WTC11 (cell line): Measurements from ENCODE around the gene BAIAP2. TPM values are rescaled to one million over a fixed set of nuclear protein-coding genes. Genes with fewer than 3 reads are reported as not detected.

ENCODE experiments used
- ATAC-seq: fragments of 200-7000 bp; cut with Tn5 transposase; 2 replicates; pipeline ENCODE4 v1.10.0; 2021; ENCODE audit warnings: mild to moderate bottlenecking, moderate library complexity
- CTCF ChIA-PET: fragments of 300-600 bp; sonication (Branson Sonifier 250); formaldehyde crosslinking; loops from one replicate; lab custom pipeline; 2021; ENCODE audit warnings: antibody characterized with exemption; lab: Charles Lee
- POLR2A ChIA-PET: fragments of 350-600 bp; sonication (Branson Sonifier 250); formaldehyde crosslinking; loops from one replicate; lab custom pipeline; 2021; ENCODE audit warnings: antibody characterized with exemption; lab: Charles Lee
- DNase-seq: peaks from one replicate; pipeline ENCODE4 v3.0.0; 2021; ENCODE audit warnings: low spot score
- H3K27ac Mint-ChIP-seq: 2 replicates; pipeline ENCODE4 v1.8.0; 2021; ENCODE audit warnings: mixed read lengths
- H3K27me3 Mint-ChIP-seq: 2 replicates; pipeline ENCODE4 v1.8.0; 2021; ENCODE audit warnings: low read depth, mild to moderate bottlenecking, moderate library complexity, mixed read lengths
- H3K36me3 Mint-ChIP-seq: 2 replicates; pipeline ENCODE4 v1.8.0; 2021; ENCODE audit warnings: mixed read lengths
- H3K4me1 Mint-ChIP-seq: 2 replicates; pipeline ENCODE4 v1.8.0; 2022; ENCODE audit warnings: mixed read lengths
- H3K4me3 Mint-ChIP-seq: 2 replicates; pipeline ENCODE4 v1.8.0; 2021; ENCODE audit warnings: mild to moderate bottlenecking, moderate library complexity, mixed read lengths
- H3K9me3 Mint-ChIP-seq: 2 replicates; pipeline ENCODE4 v1.8.0; 2021; ENCODE audit warnings: mixed read lengths
- FOXJ3 ChIP-seq: sonication (generic); formaldehyde crosslinking; IDR thresholded peaks from 2 replicates; pipeline ENCODE4 v1.9.0; 2021; ENCODE audit warnings: missing genetic modification reagents, mild to moderate bottlenecking, borderline replicate concordance
- FOXP1 ChIP-seq: sonication (generic); formaldehyde crosslinking; IDR thresholded peaks from 2 replicates; pipeline ENCODE4 v1.8.0; 2022; ENCODE audit warnings: missing genetic modification reagents, mild to moderate bottlenecking, moderate library complexity, borderline replicate concordance
- GABPB1 ChIP-seq: sonication (generic); formaldehyde crosslinking; IDR thresholded peaks from 2 replicates; pipeline ENCODE4 v1.8.1; 2023; ENCODE audit warnings: mild to moderate bottlenecking, missing genetic modification reagents
- NFATC4 ChIP-seq: fragments of 250-450 bp; sonication (Bioruptor Pico); IDR thresholded peaks from 2 replicates; pipeline ENCODE4 v1.9.0; 2021; ENCODE audit warnings: mild to moderate bottlenecking
- NFE2L1 ChIP-seq: sonication (generic); formaldehyde crosslinking; IDR thresholded peaks from 2 replicates; pipeline ENCODE4 v1.8.1; 2023; ENCODE audit warnings: missing genetic modification reagents
- RORB ChIP-seq: fragments of 250-450 bp; sonication (Bioruptor Pico); IDR thresholded peaks from 2 replicates; pipeline ENCODE4 v1.9.0; 2021; ENCODE audit warnings: mild to moderate bottlenecking
- SP1 ChIP-seq: sonication (generic); formaldehyde crosslinking; conservative IDR thresholded peaks from 2 replicates; pipeline ENCODE4 v1.8.1; 2022; ENCODE audit warnings: missing genetic modification reagents
- TP53 ChIP-seq: sonication (generic); formaldehyde crosslinking; IDR thresholded peaks from 2 replicates; pipeline ENCODE4 v1.8.1; 2023; ENCODE audit warnings: mild to moderate bottlenecking, missing genetic modification reagents
- ZNF121 ChIP-seq: sonication (generic); formaldehyde crosslinking; IDR thresholded peaks from 2 replicates; pipeline ENCODE4 v1.8.0; 2023; ENCODE audit warnings: missing genetic modification reagents
- ZNF423 ChIP-seq: fragments of 250-450 bp; sonication (Bioruptor Pico); IDR thresholded peaks from 2 replicates; pipeline ENCODE4 v2.1.2; 2022; ENCODE audit warnings: mild to moderate bottlenecking, moderate library complexity
- total RNA-seq: library from RNA; stranded (reverse); gene quantifications from 3 replicates; pipeline ENCODE4 v1.2.3, GENCODE V29; 2021
- TF ChIP-seq, protein P1 (sequence below): fragments of 250-450 bp; sonication (Bioruptor Pico); IDR thresholded peaks from 2 replicates; pipeline ENCODE4 v1.9.0; 2021; ENCODE audit warnings: mild to moderate bottlenecking
- TF ChIP-seq, protein P2 (sequence below): sonication (generic); formaldehyde crosslinking; IDR thresholded peaks from 2 replicates; pipeline ENCODE4 v1.8.1; 2023; ENCODE audit warnings: mild to moderate bottlenecking, moderate library complexity, missing genetic modification reagents
- TF ChIP-seq, protein P3 (sequence below): sonication (generic); formaldehyde crosslinking; conservative IDR thresholded peaks from 2 replicates; pipeline ENCODE4 v1.8.1; 2023; ENCODE audit warnings: mild to moderate bottlenecking, low read depth, missing genetic modification reagents, moderate library complexity
- TF ChIP-seq, protein P4 (sequence below): fragments of 250-450 bp; sonication (Bioruptor Pico); IDR thresholded peaks from 2 replicates; pipeline ENCODE4 v1.9.0; 2021; ENCODE audit warnings: mild to moderate bottlenecking, borderline replicate concordance

Gene BAIAP2
- total RNA-seq, 1 experiment from 2014 or later = 20.7 TPM

DNA sequence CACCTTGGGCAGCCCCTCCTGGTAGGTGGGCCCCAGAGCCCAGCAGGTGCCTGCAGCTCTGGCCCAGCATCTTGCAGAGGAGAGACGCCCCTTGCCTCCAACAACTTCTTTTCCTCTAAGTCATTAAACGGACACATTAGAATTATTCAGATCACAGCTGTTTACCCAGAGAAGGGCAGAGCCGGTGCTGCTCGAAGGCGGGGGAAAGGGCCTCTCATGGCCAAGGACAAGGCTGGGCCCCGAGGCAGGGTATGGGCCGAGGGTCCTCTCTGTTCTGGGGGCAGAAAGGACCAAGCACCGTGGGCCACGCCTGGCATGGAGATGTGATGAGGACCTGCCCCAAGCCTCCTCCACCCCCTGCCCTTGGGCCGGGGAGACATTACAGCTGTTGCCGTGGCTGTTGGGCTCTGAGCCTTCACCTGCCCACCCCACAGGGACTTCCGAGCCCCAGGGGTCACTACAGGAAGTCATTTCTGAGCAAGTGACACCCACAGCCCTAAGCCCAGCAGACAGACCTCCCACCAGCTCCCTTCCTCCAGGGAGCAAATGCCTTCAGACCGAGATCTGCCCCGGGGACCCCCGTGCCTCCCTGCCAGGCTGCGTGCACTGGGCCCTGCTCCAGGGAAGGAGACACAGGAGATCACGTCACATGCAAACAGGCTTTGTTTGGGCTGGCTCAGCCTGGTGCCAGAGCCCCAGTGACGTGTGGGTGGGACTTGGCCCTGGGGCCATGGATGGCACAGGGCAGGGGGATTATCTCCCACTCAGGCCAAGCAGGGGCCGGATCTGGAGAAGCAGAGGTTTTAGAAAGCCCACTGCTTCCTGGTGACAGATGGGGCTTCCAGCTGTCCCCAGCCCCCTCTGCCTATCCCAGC is 129.7 kb downstream of the BAIAP2 start:
- no peak overlapping the region for H3K4me3 Mint-ChIP-seq
- peaks cover 9% of the 10 kb centered on the region for H3K27me3 Mint-ChIP-seq
- H3K9me3 Mint-ChIP-seq = no peaks in the 10 kb centered on the region
- POLR2A ChIA-PET = no interaction called here
- H3K27ac Mint-ChIP-seq = no peak overlapping the region
- no peaks in the 10 kb centered on the region for H3K36me3 Mint-ChIP-seq
- TF ChIP-seq ZNF423 (no peak), ZNF121 (CRISPR knock-in tag) (no peak), RORB (CRISPR knock-in tag) (no peak)
- TF ChIP-seq, protein P1, sequence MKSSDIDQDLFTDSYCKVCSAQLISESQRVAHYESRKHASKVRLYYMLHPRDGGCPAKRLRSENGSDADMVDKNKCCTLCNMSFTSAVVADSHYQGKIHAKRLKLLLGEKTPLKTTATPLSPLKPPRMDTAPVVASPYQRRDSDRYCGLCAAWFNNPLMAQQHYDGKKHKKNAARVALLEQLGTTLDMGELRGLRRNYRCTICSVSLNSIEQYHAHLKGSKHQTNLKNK (CRISPR knock-in tag) = no peak
- TF ChIP-seq, all 79 proteins: peak for 0
- CTCF ChIA-PET = interaction anchor here (0.9 to 1.1 kb wide), 3 partner anchors 21 to 43 kb away, joined by 3 to 4 read pairs (median 4); no protein-coding TSS in a partner anchor
- DNase-seq = no peak
- no peaks in the 10 kb centered on the region for H3K4me1 Mint-ChIP-seq
- no peak for ATAC-seq

DNA sequence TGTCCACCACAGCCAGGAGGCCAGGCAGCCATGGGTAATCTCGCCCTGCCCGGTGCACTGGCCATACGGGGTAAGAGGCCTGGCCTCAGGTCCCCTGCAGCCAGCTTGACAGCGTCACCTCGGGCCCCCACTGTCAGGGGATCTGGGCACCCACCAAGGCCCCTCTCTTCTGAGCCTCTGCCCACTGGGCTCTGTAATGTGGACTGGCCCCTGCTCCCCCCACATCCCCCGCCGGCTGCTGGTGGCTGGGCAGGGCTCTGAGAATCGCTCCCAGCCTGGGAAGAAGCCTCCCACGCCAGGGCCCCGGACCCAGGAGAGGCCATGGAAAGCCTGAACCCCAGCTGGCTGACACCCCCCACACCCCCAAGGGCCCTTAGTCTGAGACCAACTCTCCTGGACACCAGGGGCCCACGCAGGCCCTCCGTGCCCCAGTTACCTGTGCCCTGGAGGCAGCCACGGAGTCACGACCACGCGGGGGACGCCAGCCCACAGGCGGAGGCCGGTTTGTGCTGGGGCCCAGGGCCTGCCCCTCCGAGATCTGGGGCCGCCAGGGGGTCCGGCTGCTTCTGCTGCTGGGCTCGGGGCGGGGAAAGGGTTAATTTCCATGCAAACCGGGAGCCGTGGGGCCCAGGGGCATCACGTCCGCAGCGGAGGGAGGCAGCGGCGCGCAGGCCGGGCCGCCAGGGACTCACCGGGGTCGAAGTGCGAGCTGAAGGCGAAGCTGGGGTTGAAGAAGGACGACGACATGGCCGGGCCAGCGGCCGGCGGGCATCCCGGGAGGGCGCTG is 130.5 kb downstream of the BAIAP2 start, which contains the start of gene PVALEF:
Gene PVALEF, plus strand, starts transcription at position 262 of the 787 bp plus-strand sequence. CDS start 15,720 bp downstream, outside the sequence.
- peak; percentile 53 for DNase-seq
- CTCF ChIA-PET = interaction anchor here (0.9 to 1.1 kb wide), 3 partner anchors 35 to 275 kb away, joined by 3 to 4 read pairs (median 3); no protein-coding TSS in a partner anchor
- no peak within 1 kb of the TSS for H3K27ac Mint-ChIP-seq
- H3K4me1 Mint-ChIP-seq = no peaks in the 10 kb centered on the region
- H3K27me3 Mint-ChIP-seq = peaks cover 9% of the 10 kb centered on the region
- POLR2A ChIA-PET = no interaction called here
- H3K36me3 Mint-ChIP-seq = no peaks in the 10 kb centered on the region
- no peaks in the 10 kb centered on the region for H3K9me3 Mint-ChIP-seq
- ATAC-seq = peak; percentile 49
- peak within 1 kb of the TSS; percentile 54 for H3K4me3 Mint-ChIP-seq
- TF ChIP-seq FOXJ3 (CRISPR knock-in tag) (no peak), TP53 (no peak), SP1 (CRISPR knock-in tag) (0 out of 2 replicates have a peak, but pooled peaks have one; percentile 22), NFATC4 (CRISPR knock-in tag) (no peak), GABPB1 (CRISPR knock-in tag) (peak; percentile 17; the same call in 1 of the 2 replicates), NFE2L1 (CRISPR knock-in tag) (0 out of 2 replicates have a peak, but pooled peaks have one; percentile 13), FOXP1 (CRISPR knock-in tag) (0 out of 2 replicates have a peak, but pooled peaks have one; percentile 38)
- TF ChIP-seq, protein P2, sequence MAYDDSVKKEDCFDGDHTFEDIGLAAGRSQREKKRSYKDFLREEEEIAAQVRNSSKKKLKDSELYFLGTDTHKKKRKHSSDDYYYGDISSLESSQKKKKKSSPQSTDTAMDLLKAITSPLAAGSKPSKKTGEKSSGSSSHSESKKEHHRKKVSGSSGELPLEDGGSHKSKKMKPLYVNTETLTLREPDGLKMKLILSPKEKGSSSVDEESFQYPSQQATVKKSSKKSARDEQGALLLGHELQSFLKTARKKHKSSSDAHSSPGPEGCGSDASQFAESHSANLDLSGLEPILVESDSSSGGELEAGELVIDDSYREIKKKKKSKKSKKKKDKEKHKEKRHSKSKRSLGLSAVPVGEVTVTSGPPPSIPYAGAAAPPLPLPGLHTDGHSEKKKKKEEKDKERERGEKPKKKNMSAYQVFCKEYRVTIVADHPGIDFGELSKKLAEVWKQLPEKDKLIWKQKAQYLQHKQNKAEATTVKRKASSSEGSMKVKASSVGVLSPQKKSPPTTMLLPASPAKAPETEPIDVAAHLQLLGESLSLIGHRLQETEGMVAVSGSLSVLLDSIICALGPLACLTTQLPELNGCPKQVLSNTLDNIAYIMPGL = peak; percentile 41; the same call in 1 of the 2 replicates
- TF ChIP-seq, protein P3, sequence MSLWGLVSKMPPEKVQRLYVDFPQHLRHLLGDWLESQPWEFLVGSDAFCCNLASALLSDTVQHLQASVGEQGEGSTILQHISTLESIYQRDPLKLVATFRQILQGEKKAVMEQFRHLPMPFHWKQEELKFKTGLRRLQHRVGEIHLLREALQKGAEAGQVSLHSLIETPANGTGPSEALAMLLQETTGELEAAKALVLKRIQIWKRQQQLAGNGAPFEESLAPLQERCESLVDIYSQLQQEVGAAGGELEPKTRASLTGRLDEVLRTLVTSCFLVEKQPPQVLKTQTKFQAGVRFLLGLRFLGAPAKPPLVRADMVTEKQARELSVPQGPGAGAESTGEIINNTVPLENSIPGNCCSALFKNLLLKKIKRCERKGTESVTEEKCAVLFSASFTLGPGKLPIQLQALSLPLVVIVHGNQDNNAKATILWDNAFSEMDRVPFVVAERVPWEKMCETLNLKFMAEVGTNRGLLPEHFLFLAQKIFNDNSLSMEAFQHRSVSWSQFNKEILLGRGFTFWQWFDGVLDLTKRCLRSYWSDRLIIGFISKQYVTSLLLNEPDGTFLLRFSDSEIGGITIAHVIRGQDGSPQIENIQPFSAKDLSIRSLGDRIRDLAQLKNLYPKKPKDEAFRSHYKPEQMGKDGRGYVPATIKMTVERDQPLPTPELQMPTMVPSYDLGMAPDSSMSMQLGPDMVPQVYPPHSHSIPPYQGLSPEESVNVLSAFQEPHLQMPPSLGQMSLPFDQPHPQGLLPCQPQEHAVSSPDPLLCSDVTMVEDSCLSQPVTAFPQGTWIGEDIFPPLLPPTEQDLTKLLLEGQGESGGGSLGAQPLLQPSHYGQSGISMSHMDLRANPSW (CRISPR knock-in tag) = no peak
- TF ChIP-seq, protein P4, sequence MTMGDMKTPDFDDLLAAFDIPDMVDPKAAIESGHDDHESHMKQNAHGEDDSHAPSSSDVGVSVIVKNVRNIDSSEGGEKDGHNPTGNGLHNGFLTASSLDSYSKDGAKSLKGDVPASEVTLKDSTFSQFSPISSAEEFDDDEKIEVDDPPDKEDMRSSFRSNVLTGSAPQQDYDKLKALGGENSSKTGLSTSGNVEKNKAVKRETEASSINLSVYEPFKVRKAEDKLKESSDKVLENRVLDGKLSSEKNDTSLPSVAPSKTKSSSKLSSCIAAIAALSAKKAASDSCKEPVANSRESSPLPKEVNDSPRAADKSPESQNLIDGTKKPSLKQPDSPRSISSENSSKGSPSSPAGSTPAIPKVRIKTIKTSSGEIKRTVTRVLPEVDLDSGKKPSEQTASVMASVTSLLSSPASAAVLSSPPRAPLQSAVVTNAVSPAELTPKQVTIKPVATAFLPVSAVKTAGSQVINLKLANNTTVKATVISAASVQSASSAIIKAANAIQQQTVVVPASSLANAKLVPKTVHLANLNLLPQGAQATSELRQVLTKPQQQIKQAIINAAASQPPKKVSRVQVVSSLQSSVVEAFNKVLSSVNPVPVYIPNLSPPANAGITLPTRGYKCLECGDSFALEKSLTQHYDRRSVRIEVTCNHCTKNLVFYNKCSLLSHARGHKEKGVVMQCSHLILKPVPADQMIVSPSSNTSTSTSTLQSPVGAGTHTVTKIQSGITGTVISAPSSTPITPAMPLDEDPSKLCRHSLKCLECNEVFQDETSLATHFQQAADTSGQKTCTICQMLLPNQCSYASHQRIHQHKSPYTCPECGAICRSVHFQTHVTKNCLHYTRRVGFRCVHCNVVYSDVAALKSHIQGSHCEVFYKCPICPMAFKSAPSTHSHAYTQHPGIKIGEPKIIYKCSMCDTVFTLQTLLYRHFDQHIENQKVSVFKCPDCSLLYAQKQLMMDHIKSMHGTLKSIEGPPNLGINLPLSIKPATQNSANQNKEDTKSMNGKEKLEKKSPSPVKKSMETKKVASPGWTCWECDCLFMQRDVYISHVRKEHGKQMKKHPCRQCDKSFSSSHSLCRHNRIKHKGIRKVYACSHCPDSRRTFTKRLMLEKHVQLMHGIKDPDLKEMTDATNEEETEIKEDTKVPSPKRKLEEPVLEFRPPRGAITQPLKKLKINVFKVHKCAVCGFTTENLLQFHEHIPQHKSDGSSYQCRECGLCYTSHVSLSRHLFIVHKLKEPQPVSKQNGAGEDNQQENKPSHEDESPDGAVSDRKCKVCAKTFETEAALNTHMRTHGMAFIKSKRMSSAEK = no peak
